Ascending aorta (tissue), 2 donors: ENCODE results near the gene P2RY8. TPM values are rescaled to one million over a fixed set of nuclear protein-coding genes. Genes with fewer than 3 reads are reported as not detected.
"Not testable (repeated sequence)": the region's sequence is repeated elsewhere in the genome, so short reads cannot be mapped to it uniquely, and the experiment has no call there.

Source experiments
- DNase-seq, 2 donors: peaks; one replicate each; pipeline ENCODE4 v3.0.0-alpha.2; 2019; ENCODE audit warnings: low spot score in 2 of 2
- H3K27ac ChIP-seq, 2 donors: fragments of 200-600 bp; sonication (generic); one replicate each; pipeline ENCODE4 v1.5.1; 2016 to 2017; ENCODE audit warnings: mild to moderate bottlenecking in 1 of 2
- H3K27me3 ChIP-seq: fragments of 200-600 bp; sonication (generic); one replicate; pipeline ENCODE4 v1.5.1; 2017
- H3K36me3 ChIP-seq, 2 donors: fragments of 200-600 bp; sonication (generic); one replicate each; pipeline ENCODE4 v1.5.1; 2016
- H3K4me1 ChIP-seq, 2 donors: fragments of 200-600 bp; sonication (generic); one replicate each; pipeline ENCODE4 v1.5.1; 2016 to 2017; ENCODE audit warnings: mild to moderate bottlenecking in 1 of 2
- H3K4me3 ChIP-seq, 2 donors: fragments of 200-600 bp; sonication (generic); one replicate each; pipeline ENCODE4 v1.5.1; 2016 to 2017; ENCODE audit warnings: mild to moderate bottlenecking in 1 of 2
- H3K9me3 ChIP-seq, 2 donors: fragments of 200-600 bp; sonication (generic); one replicate each; pipeline ENCODE4 v1.5.1; 2016
- intact Hi-C: fragments of 100-400 bp; cut with DNase I; formaldehyde crosslinking; loops from one replicate; pipeline ENCODE4 v1.15.1; 2023
- total RNA-seq: library from RNA; depleted of rRNA; stranded (reverse); fragments of >200 nt; gene quantifications from one replicate; pipeline ENCODE4 v1.1.0, GENCODE V29; 2016
- TF ChIP-seq, protein P1 (sequence below), 3 experiments: fragments of 200-600 bp in 2 of 3; fragments of 450-650 bp in 1 of 3; sonication (generic) in 2 of 3; IDR thresholded peaks; one replicate each; pipeline ENCODE4 v1.5.1; 2016 to 2019; ENCODE audit warnings: antibody characterized with exemption in 3 of 3, mild to moderate bottlenecking in 1 of 3, moderate library complexity in 1 of 3

P2RY8 gene
- total RNA-seq, 1 donor from 2014 or later: 2.2 TPM

- TF ChIP-seq, protein P1, sequence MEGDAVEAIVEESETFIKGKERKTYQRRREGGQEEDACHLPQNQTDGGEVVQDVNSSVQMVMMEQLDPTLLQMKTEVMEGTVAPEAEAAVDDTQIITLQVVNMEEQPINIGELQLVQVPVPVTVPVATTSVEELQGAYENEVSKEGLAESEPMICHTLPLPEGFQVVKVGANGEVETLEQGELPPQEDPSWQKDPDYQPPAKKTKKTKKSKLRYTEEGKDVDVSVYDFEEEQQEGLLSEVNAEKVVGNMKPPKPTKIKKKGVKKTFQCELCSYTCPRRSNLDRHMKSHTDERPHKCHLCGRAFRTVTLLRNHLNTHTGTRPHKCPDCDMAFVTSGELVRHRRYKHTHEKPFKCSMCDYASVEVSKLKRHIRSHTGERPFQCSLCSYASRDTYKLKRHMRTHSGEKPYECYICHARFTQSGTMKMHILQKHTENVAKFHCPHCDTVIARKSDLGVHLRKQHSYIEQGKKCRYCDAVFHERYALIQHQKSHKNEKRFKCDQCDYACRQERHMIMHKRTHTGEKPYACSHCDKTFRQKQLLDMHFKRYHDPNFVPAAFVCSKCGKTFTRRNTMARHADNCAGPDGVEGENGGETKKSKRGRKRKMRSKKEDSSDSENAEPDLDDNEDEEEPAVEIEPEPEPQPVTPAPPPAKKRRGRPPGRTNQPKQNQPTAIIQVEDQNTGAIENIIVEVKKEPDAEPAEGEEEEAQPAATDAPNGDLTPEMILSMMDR (IDR thresholded peaks at IDR 0.05): no peak
- peak in 1 of 2 donors; percentile 43 for DNase-seq
- H3K36me3 ChIP-seq: no peaks in the 10 kb centered on the region
Observed at GRCh38 chrX:1524874-1525582, 12.0 kb downstream of the P2RY8 start.

GRCh38 chrX:1522905-1523304 lies 14.1 kb downstream of the P2RY8 start:
- H3K4me3 ChIP-seq, H3K36me3 ChIP-seq, H3K4me1 ChIP-seq, intact Hi-C loops, H3K27me3 ChIP-seq, H3K9me3 ChIP-seq, H3K27ac ChIP-seq: not testable (repeated sequence)
- peak in 1 of 2 donors; percentile 31 for DNase-seq

More at GRCh38 chrX:1524874-1525582, 12.0 kb downstream of the P2RY8 start:
- no peak overlapping the region for H3K27ac ChIP-seq
- no peaks in the 10 kb centered on the region for H3K4me1 ChIP-seq
- intact Hi-C loops: no loop called here
- H3K4me3 ChIP-seq: no peak overlapping the region
- H3K27me3 ChIP-seq: no peaks in the 10 kb centered on the region
- H3K9me3 ChIP-seq: peaks cover 0 to 4% of the 10 kb centered on the region in 2 donors

DNA sequence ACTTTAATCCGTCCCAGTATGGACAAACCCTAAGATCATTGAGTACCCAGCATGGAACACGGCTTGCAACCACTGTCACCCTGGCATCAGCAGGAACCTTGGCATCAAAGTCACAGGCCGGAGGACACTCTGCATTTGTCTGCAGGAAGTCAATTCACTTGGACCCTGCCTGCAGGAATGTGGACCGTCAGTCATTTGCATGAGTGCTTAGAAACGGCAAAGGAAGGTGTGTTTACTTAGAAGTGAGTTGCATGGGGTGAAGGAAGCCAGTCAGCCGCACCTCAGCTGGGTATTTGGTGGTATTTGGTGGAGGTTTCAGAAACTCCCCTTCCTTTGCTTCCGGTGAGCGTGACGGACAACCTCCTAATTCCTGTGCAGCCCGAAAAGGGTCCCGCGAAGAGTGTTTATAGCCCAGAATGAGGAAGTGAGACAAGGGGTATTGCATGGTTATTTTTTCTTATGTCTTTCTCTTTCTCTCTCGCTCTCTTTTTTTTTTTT lies 15.5 kb downstream of the P2RY8 start:
- no peak overlapping the region for H3K27ac ChIP-seq

DNA sequence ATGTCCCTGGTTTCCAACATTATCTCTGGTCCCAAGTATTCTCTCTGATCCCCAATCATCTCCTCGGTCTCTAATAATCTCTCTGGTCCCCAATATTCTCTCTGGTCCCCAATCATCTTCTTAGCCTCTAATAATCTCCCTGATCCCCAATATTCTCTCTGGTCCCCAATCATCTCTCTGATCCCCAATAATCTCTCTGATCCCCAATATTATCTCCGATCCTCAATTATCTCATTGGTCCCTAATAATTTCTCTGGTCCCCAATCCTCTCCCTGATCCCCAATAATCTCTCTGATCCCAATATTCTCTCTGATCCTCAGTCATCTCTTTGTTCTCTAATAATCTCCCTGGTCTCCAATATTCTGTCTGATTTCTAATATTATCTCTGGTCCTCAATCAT lies 16.6 kb downstream of the P2RY8 start:
- no peaks in the 10 kb centered on the region for H3K36me3 ChIP-seq
- TF ChIP-seq, protein P1 (IDR thresholded peaks at IDR 0.05): no peak

More for the DNA sequence above, 15.5 kb downstream of the P2RY8 start:
- Histone ChIP-seq H3K9me3 (peaks cover 0 to 4% of the 10 kb centered on the region in 2 donors), H3K27me3 (no peaks in the 10 kb centered on the region), H3K4me3 (no peak overlapping the region), H3K4me1 (no peaks in the 10 kb centered on the region), H3K36me3 (no peaks in the 10 kb centered on the region)
- TF ChIP-seq, protein P1 (IDR thresholded peaks at IDR 0.05): no peak
- intact Hi-C loops: no loop called here
- peak in 1 of 2 donors; percentile 63 for DNase-seq

GRCh38 chrX:1519022-1519497 lies 17.9 kb downstream of the P2RY8 start:
- intact Hi-C loops: no loop called here
- no peak overlapping the region for H3K27ac ChIP-seq
- H3K4me3 ChIP-seq: no peak overlapping the region

More for the DNA sequence above, 16.6 kb downstream of the P2RY8 start:
- intact Hi-C loops: no loop called here
- Histone ChIP-seq H3K4me3 (no peak overlapping the region), H3K27me3 (no peaks in the 10 kb centered on the region), H3K27ac (no peak overlapping the region), H3K9me3 (peaks cover 0 to 4% of the 10 kb centered on the region in 2 donors), H3K4me1 (no peaks in the 10 kb centered on the region)
- DNase-seq: no peak

DNA sequence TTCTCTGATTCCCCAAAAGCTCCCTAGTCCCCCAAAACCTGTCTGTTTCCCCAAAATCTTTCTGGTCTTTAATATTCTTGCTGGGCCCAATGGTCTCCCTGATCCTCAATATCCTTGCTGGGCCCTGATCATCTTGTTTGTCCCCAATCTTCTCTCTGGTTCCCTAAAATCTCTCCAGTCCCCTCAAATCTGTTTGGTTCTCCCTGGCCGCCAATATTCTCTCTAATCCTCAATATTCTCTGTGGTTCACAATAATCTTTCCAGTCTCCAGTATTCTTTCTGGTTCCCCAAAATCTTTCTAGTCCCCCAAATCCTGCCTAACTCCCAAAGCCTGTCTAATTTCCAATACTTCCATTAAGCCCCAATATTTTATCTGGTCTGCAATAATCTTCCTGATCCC lies 18.5 kb downstream of the P2RY8 start:
- TF ChIP-seq, protein P1 (IDR thresholded peaks at IDR 0.05): no peak
- Histone ChIP-seq H3K9me3 (peaks cover 0 to 4% of the 10 kb centered on the region in 2 donors), H3K27me3 (no peaks in the 10 kb centered on the region), H3K36me3 (no peaks in the 10 kb centered on the region), H3K4me1 (no peaks in the 10 kb centered on the region), H3K4me3 (no peak overlapping the region), H3K27ac (no peak overlapping the region)
- peak in 1 of 2 donors; percentile 1 for DNase-seq
- intact Hi-C loops: no loop called here

More at GRCh38 chrX:1519022-1519497, 17.9 kb downstream of the P2RY8 start:
- no peaks in the 10 kb centered on the region for H3K27me3 ChIP-seq
- no peaks in the 10 kb centered on the region for H3K36me3 ChIP-seq
- H3K9me3 ChIP-seq: peaks cover 0 to 4% of the 10 kb centered on the region in 2 donors
- TF ChIP-seq, protein P1 (IDR thresholded peaks at IDR 0.05): no peak
- no peaks in the 10 kb centered on the region for H3K4me1 ChIP-seq
- no peak for DNase-seq
